AG09319 (cell line): ENCODE measurements around the gene DNASE1.
A peak's percentile ranks its signal among the peaks of the same experiment; 100 is the strongest.
"Not testable (repeated sequence)": the region's sequence is repeated elsewhere in the genome, so short reads cannot be mapped to it uniquely, and the experiment has no call there.

Experiments used
- DNase-seq: peaks from one replicate; pipeline ENCODE4 v3.0.0-alpha.2; 2010; ENCODE audit warnings: low read depth; ENCODE audit errors: extremely low read depth
- TF ChIP-seq, protein P1 (sequence below): IDR thresholded peaks from 2 replicates; pipeline ENCODE4 v1.5.1; 2011; ENCODE audit warnings: low read depth, mild to moderate bottlenecking, inconsistent platforms, low read length, moderate library complexity

DNASE1 gene, protein sequence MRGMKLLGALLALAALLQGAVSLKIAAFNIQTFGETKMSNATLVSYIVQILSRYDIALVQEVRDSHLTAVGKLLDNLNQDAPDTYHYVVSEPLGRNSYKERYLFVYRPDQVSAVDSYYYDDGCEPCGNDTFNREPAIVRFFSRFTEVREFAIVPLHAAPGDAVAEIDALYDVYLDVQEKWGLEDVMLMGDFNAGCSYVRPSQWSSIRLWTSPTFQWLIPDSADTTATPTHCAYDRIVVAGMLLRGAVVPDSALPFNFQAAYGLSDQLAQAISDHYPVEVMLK

GRCh38 chr16:3654249-3654991 lies at the start of gene DNASE1:
TSS of gene DNASE1 (plus strand) at chr16:3654691. CDS start at chr16:3655374, 683 bp downstream.
- no peak for DNase-seq
- TF ChIP-seq, protein P1, sequence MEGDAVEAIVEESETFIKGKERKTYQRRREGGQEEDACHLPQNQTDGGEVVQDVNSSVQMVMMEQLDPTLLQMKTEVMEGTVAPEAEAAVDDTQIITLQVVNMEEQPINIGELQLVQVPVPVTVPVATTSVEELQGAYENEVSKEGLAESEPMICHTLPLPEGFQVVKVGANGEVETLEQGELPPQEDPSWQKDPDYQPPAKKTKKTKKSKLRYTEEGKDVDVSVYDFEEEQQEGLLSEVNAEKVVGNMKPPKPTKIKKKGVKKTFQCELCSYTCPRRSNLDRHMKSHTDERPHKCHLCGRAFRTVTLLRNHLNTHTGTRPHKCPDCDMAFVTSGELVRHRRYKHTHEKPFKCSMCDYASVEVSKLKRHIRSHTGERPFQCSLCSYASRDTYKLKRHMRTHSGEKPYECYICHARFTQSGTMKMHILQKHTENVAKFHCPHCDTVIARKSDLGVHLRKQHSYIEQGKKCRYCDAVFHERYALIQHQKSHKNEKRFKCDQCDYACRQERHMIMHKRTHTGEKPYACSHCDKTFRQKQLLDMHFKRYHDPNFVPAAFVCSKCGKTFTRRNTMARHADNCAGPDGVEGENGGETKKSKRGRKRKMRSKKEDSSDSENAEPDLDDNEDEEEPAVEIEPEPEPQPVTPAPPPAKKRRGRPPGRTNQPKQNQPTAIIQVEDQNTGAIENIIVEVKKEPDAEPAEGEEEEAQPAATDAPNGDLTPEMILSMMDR = peak; percentile 60

DNA sequence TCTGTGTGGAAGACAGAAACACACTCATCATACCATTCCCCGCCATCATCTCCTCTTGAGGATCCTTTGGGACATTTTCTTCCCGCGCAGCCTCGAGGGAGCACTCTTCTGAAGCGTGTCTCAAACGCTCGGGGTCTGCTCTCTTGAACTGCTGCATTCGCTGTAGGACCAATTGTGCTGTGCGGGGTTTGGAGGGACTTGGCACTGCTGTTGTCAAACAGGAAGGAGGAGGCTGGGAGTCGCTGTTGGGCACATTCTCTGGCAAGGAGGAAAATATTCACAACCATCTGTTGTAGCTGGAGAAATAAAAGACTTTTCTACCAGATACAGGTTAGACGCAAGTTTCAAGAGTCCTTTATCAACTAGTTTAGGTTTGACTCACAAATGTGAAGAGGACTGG lies 48.0 kb upstream of the DNASE1 start:
- TF ChIP-seq, protein P1 = no peak
- DNase-seq = no peak

GRCh38 chr16:3607161-3607560 lies 47.3 kb upstream of the DNASE1 start:
- TF ChIP-seq, protein P1 = no peak
- DNase-seq = no peak

GRCh38 chr16:3607634-3608033 lies 46.9 kb upstream of the DNASE1 start:
- no peak for DNase-seq
- TF ChIP-seq, protein P1 = no peak

GRCh38 chr16:3608069-3608468 lies 46.4 kb upstream of the DNASE1 start:
- TF ChIP-seq, protein P1 = no peak
- DNase-seq = no peak

DNA sequence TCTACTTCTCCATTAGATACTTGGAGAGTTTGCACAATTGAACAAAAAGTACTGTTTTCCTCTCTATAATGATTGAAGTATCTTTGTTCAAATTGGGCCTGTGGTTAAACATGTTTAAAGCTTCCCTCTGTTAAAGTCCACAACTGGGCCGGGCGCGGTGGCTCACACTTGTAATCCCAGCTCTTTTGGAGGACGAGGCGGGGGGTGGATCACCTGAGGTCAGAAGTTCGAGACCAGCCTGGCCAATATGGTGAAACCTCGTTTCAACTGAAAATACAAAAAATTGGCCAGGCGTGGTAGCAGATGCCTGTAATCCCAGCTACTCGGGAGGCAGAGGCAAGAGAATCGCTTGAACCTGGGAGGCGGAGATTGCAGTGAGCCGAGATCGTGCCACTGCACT lies 45.5 kb upstream of the DNASE1 start:
- DNase-seq = not testable (repeated sequence)

DNA sequence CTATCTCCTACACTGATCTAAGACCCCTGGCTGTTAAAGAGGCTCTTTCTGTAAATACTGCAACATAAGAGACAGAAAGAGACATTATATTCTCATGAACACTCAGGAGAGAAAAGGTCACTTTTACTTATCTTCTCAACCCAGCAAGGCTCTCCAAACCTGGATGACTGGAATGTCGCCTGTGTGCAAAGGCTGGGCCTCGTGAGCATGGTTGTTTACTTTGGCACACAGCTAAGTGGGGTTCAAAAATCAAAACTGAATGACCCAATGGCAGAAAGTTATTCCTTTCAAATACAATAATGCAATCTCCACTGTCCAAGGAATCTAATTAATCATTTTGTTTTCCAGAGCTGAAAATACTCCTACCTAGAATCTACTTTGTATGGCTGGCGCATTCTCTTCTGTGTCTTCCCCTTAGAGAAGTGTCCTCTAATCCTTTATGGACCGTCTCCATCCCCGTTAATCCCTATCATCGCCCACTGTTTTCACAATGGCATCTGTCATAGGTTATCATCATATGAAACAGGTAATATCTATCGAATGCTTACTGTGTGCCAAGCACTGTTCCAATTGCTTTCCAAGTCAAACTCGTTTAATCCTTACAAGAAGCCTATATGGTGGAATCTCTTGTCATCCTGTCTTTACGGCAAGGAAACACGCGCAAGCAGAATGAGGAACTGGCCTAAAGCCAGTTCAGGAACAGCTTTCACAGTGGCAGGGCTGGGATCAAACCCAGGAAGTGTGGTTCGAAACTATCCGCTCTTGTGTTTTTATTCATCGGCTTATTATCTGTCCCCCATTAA lies 44.4 kb upstream of the DNASE1 start:
- DNase-seq = no peak
- TF ChIP-seq, protein P1 = no peak
